NT2/D1 (cell line): ENCODE results near the gene CTNS.

Experiments
- SUZ12 ChIP-seq: IDR thresholded peaks from 2 replicates; pipeline ENCODE4 v1.6.1; 2011; ENCODE audit not compliant: insufficient read length, insufficient read depth; ENCODE audit errors: extremely low read depth
- YY1 ChIP-seq: IDR thresholded peaks from 2 replicates; pipeline ENCODE4 v1.6.1; 2011; ENCODE audit not compliant: insufficient read length, insufficient read depth
- ZNF274 ChIP-seq: IDR thresholded peaks from 2 replicates; pipeline ENCODE4 v1.6.1; 2011; ENCODE audit warnings: mild to moderate bottlenecking, low read depth, low read length

- TF ChIP-seq SUZ12: no peak
- no peak for TF ChIP-seq YY1
- TF ChIP-seq ZNF274: no peak
Observed at GRCh38 chr17:3590231-3590630, 46.3 kb upstream of the CTNS start.
